GM18502 (cell line): ENCODE results near the gene NDUFA12.
A peak's percentile ranks its signal among the peaks of the same experiment; 100 is the strongest.

Experiments used
- ATAC-seq: cut with Tn5 transposase; IDR thresholded peaks from one replicate; pipeline ENCODE4 v1.9.1; 2021; ENCODE audit warnings: mild to moderate bottlenecking; ENCODE audit not compliant: unreplicated experiment, poor library complexity

The NDUFA12 gene

DNA sequence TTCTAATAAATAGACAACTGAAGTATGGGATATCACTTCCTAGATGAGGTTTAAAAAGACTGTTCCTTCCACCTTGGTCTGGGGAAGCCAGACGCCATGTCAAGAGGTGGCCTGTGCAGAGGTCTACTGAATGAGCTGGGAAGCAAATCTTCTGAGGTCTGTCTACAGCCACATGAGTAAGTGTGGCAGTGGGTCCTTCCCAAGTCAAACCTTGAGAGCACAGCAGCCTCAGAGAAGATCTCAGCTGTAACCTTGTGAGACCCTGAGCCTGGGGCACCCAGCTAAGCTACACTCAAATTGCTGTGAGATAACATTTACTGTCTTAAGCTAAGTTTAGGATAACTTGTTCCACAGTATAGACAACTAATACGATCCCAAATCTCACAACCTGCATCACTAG lies 20.2 kb downstream of the NDUFA12 start:
- ATAC-seq, result no peak

DNA sequence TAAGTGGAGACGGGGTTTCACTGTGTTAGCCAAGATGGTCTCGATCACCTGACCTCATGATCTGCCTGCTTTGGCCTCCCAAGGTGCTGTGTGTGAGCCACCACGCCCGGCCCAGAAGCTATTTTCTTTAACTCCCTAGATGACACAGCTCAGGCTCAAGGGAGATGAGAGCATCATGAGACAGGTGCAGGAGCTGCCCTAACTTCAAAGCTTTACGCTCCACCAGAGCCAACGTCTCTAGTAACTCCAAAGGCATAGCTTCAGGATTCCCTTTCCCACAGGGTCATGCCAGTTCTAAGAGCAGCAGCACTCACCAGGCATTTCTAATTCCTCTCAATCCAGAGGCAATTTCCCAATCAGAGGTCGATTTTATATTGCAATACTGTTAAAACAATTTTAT lies 21.0 kb downstream of the NDUFA12 start:
- ATAC-seq, result no peak

- ATAC-seq, result no peak
These were observed 22.9 kb downstream of the NDUFA12 start for GRCh38 chr12:94980577-94980976.

DNA sequence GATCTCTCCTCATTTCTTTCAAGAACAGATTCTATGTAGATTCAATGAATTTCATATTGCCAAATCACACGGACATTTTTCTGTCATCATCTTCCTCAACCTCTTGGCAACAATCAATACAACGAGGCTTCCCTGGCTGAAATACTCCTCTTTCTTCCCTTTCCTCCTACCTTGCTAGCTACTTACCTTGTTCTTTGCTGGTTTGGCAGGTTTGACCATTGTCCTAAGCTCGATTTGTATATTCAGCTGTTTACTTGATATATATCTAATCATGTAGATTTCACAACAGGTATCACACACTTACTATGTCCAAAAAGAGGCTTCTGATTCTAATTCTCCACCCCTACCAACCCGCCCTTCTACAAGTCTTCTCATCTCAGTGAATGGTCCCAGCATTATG lies 23.6 kb downstream of the NDUFA12 start:
- ATAC-seq, result no peak

- no peak for ATAC-seq
These were observed 25.6 kb downstream of the NDUFA12 start for GRCh38 chr12:94977766-94978468.

GRCh38 chr12:94973221-94973620 lies 30.3 kb downstream of the NDUFA12 start:
- ATAC-seq, result no peak

DNA sequence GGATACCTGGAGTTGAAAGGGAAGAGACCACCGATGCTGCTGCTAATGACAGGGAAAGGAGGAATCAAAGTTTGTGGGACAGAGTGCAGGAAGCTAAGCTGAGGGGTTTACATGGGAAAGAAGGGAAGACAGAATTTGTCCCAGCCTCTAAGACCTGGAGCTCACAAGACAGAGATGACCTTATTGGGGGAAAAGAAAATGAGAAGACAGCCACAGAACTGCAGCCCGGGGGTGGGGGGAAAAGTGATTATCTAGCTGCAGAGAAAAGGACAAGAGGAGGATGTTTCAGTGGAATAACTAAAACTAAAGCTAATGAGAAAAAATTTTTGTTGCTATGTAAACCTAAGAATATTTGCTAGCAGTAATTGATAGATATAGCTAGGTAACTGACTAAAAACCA lies 30.7 kb downstream of the NDUFA12 start:
- no peak for ATAC-seq

- no peak for ATAC-seq
These were observed 31.6 kb downstream of the NDUFA12 start for GRCh38 chr12:94971923-94972322.

- ATAC-seq, result no peak
These were observed 32.9 kb downstream of the NDUFA12 start for GRCh38 chr12:94970560-94970959.

GRCh38 chr12:94969424-94969823 lies 34.1 kb downstream of the NDUFA12 start:
- peak; percentile 89 for ATAC-seq

- no peak for ATAC-seq
These were observed 37.4 kb downstream of the NDUFA12 start for GRCh38 chr12:94965982-94966630.

DNA sequence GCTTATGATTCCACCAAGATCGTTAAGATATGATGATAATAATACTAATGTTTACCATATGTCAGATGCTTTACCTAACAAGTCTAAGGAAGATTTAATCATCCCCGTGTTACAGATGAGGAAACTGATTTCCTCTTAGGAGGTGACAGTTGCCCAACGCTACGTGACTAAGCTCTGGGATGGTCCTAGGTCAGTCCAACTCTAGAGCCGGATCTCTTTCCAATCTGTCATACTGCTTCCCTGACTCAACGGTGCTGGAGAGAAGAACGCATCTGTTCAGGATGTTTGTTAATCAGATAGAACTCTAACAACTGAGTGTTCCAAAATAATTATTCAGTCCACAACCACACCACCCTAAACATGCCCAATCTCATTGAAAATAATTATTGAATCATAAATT lies 39.8 kb downstream of the NDUFA12 start:
- no peak for ATAC-seq

DNA sequence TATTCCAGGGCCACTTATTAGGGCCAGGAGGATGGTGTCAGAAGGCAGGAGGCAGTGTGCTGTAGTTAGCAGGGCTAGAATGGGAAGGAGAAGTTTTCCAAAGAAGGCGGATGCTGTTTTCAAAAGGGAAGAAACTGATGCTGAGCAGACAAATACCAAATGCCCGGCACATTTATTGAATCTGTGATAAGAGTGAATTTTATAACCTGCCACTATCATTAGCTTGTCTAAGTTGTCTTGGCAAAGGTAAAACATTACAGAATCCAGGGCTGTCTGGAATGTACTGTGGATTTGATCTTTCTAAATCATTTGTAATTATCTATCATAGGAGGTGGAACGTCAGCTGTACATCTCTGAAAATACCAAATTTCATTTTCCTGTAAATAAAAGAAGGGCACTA lies 40.8 kb downstream of the NDUFA12 start:
- no peak for ATAC-seq

DNA sequence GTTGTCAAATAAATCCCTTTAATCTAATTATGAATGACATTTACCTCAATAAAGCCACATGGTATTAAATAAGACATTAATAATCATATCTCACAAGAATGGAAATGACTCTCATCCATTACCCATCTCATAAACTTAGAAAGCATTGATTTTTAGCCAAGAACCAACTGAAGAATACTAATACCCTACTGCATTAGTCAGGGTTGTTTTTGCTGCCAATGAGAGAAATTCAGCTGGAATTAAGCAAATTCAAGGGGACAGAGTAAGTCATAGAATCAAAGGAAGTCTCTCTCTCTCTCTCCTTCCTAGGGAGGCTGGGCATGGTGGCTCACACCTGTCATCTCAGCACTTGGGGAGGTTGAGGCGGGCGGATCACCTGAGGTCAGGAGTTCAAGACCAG lies 41.6 kb downstream of the NDUFA12 start:
- no peak for ATAC-seq

DNA sequence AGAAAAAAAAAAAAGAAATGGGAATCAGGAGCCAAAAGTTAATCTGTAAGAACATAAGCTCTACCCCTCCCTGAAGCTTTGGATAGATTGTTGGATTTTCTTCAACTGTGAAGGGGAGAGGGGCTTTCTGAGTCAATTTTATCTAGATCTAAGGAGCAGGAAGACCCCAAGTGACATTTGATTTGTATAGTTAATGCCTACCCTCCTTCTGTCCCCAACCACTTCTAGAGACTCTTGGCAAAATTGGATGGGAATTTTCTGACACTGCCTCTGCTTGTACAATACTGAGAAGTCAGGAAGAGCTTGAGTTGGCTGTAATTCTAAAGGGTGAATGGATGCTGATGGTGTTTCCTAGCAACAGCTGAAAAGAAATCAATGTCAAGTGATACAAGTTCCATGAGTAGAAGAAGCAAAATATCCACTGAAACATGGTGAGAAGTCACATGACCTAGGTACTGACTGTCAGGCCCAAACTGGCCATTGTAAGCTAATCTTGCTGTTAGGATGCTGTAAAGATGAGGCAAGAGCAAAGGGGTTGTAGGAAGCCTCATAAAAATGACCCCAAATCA lies 42.2 kb downstream of the NDUFA12 start:
- no peak for ATAC-seq

DNA sequence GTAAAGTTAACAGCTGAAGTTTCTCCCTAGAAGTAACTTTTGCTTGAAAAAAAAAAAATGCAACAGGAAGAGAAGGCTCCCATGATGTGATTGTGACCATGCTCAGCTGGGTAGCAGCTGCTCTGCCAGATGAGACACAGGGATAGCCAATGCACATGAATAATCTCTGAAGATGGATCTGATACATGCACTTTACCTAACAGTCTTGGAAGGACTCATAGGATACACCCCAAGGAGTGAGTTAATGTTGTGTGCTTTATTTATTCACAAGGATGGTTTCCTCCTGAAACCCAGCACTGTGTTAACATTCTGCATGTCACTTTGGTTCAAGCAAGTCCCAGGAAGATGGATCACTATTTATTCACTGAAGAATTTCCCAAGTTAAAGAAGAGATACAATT lies 46.5 kb downstream of the NDUFA12 start:
- ATAC-seq, result no peak

- no peak for ATAC-seq
These were observed 48.4 kb downstream of the NDUFA12 start for GRCh38 chr12:94954948-94955592.

GRCh38 chr12:94954029-94954685 lies 49.3 kb downstream of the NDUFA12 start:
- no peak for ATAC-seq

GRCh38 chr12:94952325-94952724 lies 51.2 kb downstream of the NDUFA12 start:
- no peak for ATAC-seq

DNA sequence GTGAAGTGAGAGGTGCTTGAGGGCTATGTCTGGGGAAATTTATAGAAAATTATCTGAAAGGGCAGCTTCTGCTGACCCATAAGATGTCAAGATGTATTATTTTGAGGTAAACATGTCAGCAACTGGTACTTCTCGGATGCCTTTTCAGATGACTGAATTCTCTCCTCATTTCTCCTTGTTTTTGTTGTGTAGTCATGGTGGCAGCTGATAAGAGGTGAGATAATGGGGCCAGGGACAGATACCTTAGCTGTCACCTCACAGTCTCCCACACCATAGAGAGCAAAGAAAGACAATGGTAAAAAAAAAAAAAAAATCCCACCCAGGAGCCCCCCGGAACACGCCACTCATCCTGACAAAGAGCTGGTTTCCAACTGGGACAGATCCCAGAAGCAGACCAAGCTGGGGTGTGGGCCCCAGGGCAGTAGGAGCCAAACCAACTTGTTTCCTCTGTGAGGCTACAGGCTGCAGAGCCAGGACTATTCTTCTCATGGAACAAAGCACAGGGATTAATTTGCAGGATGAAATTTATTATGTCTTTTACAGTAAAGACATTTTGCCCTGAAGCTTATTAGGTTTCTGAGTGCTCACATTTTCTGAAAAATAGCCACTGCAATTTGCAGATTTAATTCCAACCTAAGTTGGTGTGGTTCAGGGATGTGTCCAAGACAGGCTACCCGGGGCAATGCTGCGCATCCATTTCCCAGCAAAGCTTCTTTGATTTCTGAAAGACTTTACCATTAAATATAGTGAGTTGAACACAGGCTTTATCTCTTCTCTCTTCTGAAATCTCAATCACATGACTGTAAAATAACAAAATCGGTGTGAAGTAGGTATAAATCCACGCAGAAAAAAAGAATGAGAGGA lies 52.2 kb downstream of the NDUFA12 start:
- no peak for ATAC-seq
